C4-2B (cell line): Measurements from ENCODE around the gene UBE2E2.

Experiments used
- ZFX ChIP-seq: fragments of 450-650 bp; IDR thresholded peaks from 2 replicates; pipeline ENCODE4 v1.6.1; 2017
- TF ChIP-seq, protein P1 (sequence below): fragments of 450-650 bp; conservative IDR thresholded peaks from 2 replicates; pipeline ENCODE4 v1.5.1; 2017; ENCODE audit warnings: mild to moderate bottlenecking

DNA sequence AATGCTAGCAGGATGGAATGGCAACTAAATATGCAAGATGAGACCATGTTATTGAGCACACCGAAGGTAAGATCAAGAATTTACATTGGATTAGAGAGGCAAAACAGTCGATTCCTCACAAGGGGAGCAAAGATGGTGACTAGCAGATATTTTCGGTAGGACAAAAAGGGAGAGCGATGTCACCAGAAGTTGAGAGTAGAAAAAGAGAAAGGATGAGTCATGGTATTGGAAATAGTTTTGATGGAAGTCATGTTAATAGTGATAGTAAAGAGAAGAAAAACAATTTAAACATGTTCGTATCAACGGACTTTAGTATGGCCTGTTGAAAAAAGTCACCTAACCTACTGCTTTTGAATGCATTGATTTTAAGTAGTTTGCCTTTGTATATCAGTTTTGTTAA is 55.0 kb downstream of the UBE2E2 start:
- TF ChIP-seq, protein P1, sequence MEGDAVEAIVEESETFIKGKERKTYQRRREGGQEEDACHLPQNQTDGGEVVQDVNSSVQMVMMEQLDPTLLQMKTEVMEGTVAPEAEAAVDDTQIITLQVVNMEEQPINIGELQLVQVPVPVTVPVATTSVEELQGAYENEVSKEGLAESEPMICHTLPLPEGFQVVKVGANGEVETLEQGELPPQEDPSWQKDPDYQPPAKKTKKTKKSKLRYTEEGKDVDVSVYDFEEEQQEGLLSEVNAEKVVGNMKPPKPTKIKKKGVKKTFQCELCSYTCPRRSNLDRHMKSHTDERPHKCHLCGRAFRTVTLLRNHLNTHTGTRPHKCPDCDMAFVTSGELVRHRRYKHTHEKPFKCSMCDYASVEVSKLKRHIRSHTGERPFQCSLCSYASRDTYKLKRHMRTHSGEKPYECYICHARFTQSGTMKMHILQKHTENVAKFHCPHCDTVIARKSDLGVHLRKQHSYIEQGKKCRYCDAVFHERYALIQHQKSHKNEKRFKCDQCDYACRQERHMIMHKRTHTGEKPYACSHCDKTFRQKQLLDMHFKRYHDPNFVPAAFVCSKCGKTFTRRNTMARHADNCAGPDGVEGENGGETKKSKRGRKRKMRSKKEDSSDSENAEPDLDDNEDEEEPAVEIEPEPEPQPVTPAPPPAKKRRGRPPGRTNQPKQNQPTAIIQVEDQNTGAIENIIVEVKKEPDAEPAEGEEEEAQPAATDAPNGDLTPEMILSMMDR = no peak
- no peak for TF ChIP-seq ZFX
